A549 (cell line): ENCODE measurements around the gene ZNF407.

Source experiments
- BHLHE40 ChIP-seq: IDR thresholded peaks from 2 replicates; pipeline ENCODE4 v1.6.1; 2012; ENCODE audit warnings: low read depth, low read length, inconsistent platforms
- CTCF ChIP-seq: fragments of >200 bp; sonication (Bioruptor Twin); formaldehyde crosslinking; IDR thresholded peaks from 3 replicates; pipeline ENCODE4 v1.5.1; 2016
- EP300 ChIP-seq, 2 experiments: fragments of >200 bp; sonication (Bioruptor Twin); formaldehyde crosslinking; IDR thresholded peaks; 2 replicates in 1 of 2; 3 replicates in 1 of 2; pipeline ENCODE4 v1.6.1; 2016 to 2017
- MAX ChIP-seq: IDR thresholded peaks from 2 replicates; pipeline ENCODE4 v1.6.1; 2012
- POLR2AphosphoS2 ChIP-seq: conservative IDR thresholded peaks from 2 replicates; pipeline ENCODE4 v1.6.1; 2012; ENCODE audit warnings: low read length, improper control_type of control experiment, inconsistent platforms
- RAD21 ChIP-seq, 2 experiments: fragments of >200 bp in 1 of 2; sonication (Bioruptor Twin) in 1 of 2; formaldehyde crosslinking in 1 of 2; IDR thresholded peaks in 1 of 2; conservative IDR thresholded peaks in 1 of 2; 2 replicates in 1 of 2; 3 replicates in 1 of 2; pipeline ENCODE4 v1.6.1; 2012 to 2018; ENCODE audit warnings: inconsistent platforms in 1 of 2
- ZFP36 ChIP-seq: fragments of 450-650 bp; IDR thresholded peaks from 2 replicates; pipeline ENCODE4 v1.6.1; 2014; ENCODE audit warnings: borderline replicate concordance; ENCODE audit not compliant: partially characterized antibody
- TF ChIP-seq, protein P1 (sequence below): fragments of 200-600 bp; sonication (generic); IDR thresholded peaks from 2 replicates; pipeline ENCODE4 v1.6.1; 2016; ENCODE audit warnings: antibody characterized with exemption, mild to moderate bottlenecking, moderate library complexity

DNA sequence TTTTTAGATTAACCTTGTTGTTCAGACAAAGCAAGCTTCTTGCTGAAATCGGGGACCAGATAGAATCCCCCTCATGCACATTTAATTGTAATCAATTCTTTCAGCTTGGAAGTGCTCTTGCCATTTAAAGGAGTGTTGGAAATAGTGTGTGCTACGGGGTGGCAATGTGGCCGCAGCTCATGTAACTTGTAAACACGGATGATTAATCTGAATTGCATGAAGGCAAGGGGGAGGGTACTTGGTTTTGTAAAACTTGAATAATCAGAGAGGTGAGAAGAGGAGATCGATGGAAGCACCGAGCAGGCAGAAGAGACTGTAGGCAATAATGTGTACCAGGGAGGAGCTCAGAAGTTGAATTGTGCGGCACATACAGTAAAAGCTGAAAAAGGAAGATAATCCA is 337.8 kb downstream of the ZNF407 start:
- TF ChIP-seq EP300 (IDR thresholded peaks at IDR 0.05) (no peak), CTCF (no peak), RAD21 (conservative IDR thresholded peaks at IDR 0.05 in 1 of 2, IDR thresholded peaks at IDR 0.05 in 1 of 2) (no peak), MAX (no peak), BHLHE40 (no peak), POLR2AphosphoS2 (no peak), ZFP36 (no peak)
- TF ChIP-seq, protein P1, sequence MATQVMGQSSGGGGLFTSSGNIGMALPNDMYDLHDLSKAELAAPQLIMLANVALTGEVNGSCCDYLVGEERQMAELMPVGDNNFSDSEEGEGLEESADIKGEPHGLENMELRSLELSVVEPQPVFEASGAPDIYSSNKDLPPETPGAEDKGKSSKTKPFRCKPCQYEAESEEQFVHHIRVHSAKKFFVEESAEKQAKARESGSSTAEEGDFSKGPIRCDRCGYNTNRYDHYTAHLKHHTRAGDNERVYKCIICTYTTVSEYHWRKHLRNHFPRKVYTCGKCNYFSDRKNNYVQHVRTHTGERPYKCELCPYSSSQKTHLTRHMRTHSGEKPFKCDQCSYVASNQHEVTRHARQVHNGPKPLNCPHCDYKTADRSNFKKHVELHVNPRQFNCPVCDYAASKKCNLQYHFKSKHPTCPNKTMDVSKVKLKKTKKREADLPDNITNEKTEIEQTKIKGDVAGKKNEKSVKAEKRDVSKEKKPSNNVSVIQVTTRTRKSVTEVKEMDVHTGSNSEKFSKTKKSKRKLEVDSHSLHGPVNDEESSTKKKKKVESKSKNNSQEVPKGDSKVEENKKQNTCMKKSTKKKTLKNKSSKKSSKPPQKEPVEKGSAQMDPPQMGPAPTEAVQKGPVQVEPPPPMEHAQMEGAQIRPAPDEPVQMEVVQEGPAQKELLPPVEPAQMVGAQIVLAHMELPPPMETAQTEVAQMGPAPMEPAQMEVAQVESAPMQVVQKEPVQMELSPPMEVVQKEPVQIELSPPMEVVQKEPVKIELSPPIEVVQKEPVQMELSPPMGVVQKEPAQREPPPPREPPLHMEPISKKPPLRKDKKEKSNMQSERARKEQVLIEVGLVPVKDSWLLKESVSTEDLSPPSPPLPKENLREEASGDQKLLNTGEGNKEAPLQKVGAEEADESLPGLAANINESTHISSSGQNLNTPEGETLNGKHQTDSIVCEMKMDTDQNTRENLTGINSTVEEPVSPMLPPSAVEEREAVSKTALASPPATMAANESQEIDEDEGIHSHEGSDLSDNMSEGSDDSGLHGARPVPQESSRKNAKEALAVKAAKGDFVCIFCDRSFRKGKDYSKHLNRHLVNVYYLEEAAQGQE, result no peak
